GM18520 (cell line): ENCODE results near the gene MED6.

Source experiments
- ATAC-seq: cut with Tn5 transposase; IDR thresholded peaks from one replicate; pipeline ENCODE4 v1.9.1; 2021; ENCODE audit not compliant: unreplicated experiment

Gene MED6

GRCh38 chr14:70600382-70601157, at the start of gene MED6:
Gene MED6 (minus strand): TSS chr14:70600655. CDS start chr14:70600637, 18 bp downstream.
- peak; percentile 73 for ATAC-seq

DNA sequence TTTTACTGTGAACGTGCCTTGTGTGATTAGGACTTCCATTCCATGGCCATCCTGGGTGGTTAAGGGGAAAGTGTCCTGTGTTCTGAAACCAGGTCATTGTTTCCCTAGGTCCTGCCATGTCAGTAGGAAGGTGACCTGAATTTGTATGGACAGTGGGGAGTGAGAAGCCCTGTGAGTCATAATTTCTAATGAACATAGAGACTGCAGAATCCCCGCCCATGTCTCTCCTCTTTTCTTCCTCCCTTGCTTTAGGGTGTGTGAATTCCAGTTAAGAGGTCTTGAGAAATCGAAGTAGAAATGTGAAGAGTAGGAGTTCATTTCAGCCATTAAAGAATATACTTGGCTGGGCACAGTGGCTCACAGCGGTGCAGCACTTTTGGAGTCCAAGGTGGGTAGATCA, 49.3 kb upstream of the MED6 start:
- no peak for ATAC-seq

DNA sequence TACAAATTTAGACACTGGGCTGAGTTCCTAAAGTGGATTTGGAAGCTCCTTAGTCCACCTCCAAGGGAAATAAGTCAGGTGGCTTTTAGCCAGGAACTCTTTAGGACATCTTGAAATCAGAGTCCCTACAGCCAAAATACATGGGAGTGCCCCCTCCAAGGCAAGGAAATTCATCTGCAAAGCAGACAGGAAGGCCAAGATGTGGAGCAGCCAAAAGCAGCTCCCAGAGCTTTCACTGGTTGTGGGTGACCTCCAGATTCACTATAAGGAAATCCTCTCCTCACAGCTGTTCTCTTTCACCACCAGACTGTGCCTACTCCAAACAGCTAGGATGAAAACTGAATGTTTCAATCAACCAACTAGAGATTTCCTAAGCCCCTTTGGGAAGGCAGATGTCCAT, 47.9 kb upstream of the MED6 start:
- ATAC-seq: no peak

DNA sequence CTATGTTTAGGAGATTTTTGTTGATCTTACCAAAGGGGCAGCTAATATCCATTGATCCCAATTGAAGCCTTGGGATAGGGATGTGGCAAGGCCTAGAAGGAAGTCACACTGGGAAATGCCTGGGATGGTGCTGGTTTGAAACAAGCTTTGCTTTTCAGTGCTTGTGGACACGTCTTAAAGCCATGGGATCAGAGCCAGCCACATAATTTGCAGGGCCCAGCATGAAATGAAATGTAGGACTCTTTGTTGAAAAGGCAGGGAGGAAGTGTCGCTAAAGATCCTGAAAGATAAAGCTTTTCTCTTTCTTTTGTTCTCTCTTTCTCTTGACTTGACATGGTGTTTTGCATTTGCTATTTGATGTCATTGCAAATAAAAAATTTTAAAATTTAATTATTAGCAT, 46.2 kb upstream of the MED6 start:
- ATAC-seq: no peak

- ATAC-seq: no peak
Observed at GRCh38 chr14:70645892-70646291, 45.4 kb upstream of the MED6 start.

DNA sequence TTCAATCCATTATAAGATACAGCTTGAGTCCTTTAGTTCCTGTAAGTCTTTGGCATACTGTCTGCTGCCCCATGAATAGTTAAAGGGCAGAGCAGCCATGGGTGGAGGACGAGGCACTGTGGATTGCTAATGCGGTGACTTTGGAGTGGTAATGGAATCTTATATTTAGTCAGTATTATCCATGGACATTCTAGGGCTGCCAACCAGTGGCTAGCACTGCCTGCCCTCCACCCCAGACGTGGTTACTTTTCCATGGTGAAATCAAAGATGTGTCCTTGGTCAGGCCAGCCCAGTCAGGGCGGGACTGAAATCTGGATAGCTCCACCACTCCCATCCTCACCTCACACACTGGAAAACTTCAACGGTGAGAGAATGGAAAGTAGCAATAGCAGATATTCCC, 43.5 kb upstream of the MED6 start:
- no peak for ATAC-seq

DNA sequence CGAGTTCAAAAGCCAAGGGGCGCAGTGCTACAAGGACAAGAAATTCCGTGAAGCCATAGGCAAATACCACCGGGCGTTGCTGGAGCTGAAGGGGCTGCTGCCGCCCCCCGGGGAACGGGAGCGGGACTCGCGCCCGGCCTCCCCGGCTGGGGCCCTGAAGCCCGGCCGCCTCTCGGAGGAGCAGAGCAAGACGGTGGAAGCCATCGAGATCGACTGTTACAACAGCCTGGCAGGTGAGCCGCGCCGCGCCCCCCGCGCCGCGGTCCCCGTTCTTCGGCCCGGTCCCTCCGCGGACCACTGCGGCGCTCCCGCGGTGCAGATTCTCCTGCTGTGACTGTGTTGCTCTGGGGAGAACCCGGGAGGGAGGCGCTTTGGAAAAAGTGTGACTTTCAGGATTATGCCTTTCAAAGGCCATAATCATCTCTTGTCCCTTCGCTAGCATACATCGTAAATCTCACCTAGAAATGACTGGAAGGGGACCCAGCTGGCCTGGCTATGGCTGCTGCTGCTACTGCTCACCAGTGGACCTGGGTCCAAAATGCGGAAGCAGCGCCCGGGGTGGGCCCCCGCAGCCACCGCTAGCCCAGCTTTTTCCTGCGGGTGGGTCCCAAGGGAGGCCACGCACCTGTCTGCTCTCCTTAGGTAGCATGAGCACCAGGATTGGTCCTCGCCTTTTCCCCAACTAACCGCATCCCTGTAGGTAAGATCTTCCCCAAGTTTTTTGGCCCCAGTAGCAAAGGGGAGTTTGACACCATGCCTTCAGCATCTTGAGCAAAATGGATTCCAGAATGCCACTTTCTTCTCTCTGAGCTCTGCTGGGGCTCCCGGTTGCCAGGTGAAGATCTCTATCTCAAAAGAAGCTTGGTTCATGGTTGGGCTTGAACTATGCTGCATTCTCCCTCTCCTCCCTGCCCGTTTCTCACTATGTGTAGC, 42.1 kb upstream of the MED6 start:
- no peak for ATAC-seq

- no peak for ATAC-seq
Observed at GRCh38 chr14:70641548-70642302, 41.3 kb upstream of the MED6 start, which contains the start of gene TTC9. Gene TTC9 (plus strand): TSS chr14:70641916. CDS start chr14:70642130, 214 bp downstream.

- ATAC-seq: peak; percentile 56
Observed at GRCh38 chr14:70640938-70641547, 40.6 kb upstream of the MED6 start.

GRCh38 chr14:70638416-70638815, 38.0 kb upstream of the MED6 start:
- ATAC-seq: no peak

GRCh38 chr14:70635971-70636595, 35.6 kb upstream of the MED6 start:
- no peak for ATAC-seq

DNA sequence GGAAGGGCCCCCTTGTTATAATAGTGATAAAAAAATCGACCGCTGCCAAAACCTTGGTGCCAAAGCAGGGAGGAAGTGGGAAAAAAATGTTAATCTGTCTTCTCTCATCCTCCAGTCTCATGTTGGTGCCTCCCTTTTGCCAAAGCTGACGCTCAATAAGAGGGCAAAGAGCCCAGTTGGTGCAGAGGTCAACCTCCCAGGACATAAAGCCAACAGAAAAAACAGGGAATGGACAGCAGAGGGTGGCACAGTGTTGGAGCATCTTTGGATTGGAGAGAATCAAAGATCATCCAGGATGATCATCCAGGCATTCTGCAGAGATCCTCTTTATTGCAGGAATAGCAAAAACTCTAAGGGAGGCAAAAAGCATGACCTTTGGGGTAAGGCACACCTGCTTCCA, 31.5 kb upstream of the MED6 start:
- no peak for ATAC-seq

DNA sequence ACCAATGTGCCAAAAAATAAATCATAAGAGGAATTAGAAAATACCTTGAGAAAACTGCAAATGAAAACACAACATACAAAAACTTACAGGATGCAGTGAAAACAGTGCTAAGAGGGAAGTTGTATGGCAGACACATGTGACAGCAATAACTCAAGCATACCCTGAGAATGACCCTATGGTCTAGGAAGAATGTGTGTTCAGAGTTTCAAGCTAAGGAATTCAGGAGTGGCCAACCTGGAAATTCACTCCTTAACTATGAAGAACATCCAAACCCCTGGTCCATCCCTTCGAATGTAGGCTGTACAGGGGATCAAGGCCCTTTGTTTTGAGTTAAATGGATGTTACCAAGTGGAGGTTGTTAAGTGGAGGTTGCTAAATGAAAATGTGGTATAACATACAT, 24.5 kb upstream of the MED6 start:
- no peak for ATAC-seq

- no peak for ATAC-seq
Observed at GRCh38 chr14:70622111-70622712, 21.8 kb upstream of the MED6 start.

GRCh38 chr14:70619708-70620107, 19.3 kb upstream of the MED6 start:
- no peak for ATAC-seq

- no peak for ATAC-seq
Observed at GRCh38 chr14:70618314-70618713, 17.9 kb upstream of the MED6 start.

GRCh38 chr14:70616646-70617045, 16.2 kb upstream of the MED6 start:
- ATAC-seq: no peak

GRCh38 chr14:70611216-70611615, 10.8 kb upstream of the MED6 start:
- ATAC-seq: no peak

GRCh38 chr14:70602254-70602653, 1.8 kb upstream of the MED6 start:
- no peak for ATAC-seq

GRCh38 chr14:70601162-70601561, 707 bp upstream of the MED6 start:
- no peak for ATAC-seq
